ENCODE measurements around the gene NOTCH1. TPM values are rescaled to one million over a fixed set of nuclear protein-coding genes. Genes with fewer than 3 reads are reported as not detected.

Gene NOTCH1
- total RNA-seq, 4 donors from 2014 or later: 48.6 to 90.6 (median 58.8) TPM

DNA sequence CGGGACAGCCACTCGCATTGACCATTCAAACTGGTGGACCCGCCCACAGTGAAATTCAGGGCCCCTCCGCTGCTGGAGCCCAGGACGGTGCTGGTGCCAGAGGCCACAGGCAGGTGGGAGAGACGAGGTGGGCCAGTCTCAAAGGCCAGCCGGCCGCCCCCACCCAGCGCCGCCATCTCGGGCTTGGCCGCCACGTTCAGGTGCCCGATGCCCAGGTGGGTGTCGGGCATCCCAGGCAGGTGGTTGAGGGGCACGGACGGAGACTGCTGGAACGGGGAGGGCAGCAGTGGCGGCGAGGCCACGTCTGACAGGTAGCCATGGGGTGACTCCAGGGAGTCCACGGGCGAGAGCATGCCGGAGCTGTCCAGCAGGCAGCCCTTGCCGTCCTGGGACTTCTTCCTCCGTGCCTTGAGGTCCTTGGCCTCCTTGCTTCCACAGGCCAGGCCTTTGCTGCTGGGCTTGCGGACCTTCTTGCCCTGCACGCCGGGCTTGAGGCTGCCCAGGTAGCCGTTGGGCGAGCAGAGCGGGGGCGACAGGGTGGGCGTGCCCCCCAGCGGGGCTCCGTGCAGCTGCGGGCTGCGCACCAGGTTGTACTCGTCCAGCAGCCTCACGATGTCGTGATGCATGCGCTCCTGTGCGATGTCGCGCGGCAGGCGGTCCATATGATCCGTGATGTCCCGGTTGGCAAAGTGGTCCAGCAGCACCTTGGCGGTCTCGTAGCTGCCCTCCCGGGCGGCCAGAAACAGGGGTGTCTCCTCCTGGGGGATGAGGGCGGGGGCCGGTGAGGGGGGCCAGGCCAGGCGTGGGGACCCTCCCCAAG lies 48.8 kb downstream of the NOTCH1 start:
- DNase-seq (ENCODE audit: extremely low spot score): no peak
- TF ChIP-seq POLR2A (IDR thresholded peaks at IDR 0.05; ENCODE audit: low read depth) (no peak), POLR2AphosphoS5 (IDR thresholded peaks at IDR 0.05) (no peak), EP300 (IDR thresholded peaks at IDR 0.05) (no peak)
- TF ChIP-seq, protein P1, sequence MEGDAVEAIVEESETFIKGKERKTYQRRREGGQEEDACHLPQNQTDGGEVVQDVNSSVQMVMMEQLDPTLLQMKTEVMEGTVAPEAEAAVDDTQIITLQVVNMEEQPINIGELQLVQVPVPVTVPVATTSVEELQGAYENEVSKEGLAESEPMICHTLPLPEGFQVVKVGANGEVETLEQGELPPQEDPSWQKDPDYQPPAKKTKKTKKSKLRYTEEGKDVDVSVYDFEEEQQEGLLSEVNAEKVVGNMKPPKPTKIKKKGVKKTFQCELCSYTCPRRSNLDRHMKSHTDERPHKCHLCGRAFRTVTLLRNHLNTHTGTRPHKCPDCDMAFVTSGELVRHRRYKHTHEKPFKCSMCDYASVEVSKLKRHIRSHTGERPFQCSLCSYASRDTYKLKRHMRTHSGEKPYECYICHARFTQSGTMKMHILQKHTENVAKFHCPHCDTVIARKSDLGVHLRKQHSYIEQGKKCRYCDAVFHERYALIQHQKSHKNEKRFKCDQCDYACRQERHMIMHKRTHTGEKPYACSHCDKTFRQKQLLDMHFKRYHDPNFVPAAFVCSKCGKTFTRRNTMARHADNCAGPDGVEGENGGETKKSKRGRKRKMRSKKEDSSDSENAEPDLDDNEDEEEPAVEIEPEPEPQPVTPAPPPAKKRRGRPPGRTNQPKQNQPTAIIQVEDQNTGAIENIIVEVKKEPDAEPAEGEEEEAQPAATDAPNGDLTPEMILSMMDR (IDR thresholded peaks at IDR 0.05): no peak
- Histone ChIP-seq H3K27ac (replicated peaks in 1 of 4) (no peak overlapping the region), H3K4me3 (no peak overlapping the region), H3K36me3 (peaks cover 63 to 76% (median 74%) of the 10 kb centered on the region in 4 donors), H3K9me3 (no peaks in the 10 kb centered on the region), H3K4me1 (peaks cover 14 to 30% (median 23%) of the 10 kb centered on the region in 4 donors), H3K27me3 (no peaks in the 10 kb centered on the region)
- intact Hi-C loops (cut with DNase I): no loop called here
- WGBS: 89% methylated on average over 45 of the region's 56 CpGs

DNA sequence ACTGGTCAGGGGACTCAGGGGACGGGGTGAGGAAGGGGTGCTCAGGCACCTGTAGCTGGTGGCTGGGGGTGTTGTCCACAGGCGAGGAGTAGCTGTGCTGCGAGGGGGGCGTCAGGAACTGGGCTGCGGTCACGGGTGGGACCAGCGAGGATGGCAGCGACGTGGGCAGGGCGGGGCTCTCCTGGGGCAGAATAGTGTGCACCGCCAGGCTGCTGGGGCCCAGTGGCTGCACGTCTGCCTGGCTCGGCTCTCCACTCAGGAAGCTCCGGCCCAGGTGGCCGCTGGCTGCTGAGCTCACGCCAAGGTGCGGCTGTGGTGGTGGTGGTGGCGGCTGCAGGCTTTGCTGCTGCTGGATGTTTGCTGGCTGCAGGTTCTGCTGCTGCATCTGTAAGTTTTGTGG lies 49.7 kb downstream of the NOTCH1 start:
- intact Hi-C loops (cut with DNase I): no loop called here
- H3K9me3 ChIP-seq: no peaks in the 10 kb centered on the region
- H3K27ac ChIP-seq (replicated peaks in 1 of 4): no peak overlapping the region
- WGBS: 74% methylated on average over 8 of the region's 18 CpGs
- no peaks in the 10 kb centered on the region for H3K27me3 ChIP-seq
- DNase-seq (ENCODE audit: extremely low spot score): no peak
- no peak overlapping the region for H3K4me3 ChIP-seq
- TF ChIP-seq POLR2AphosphoS5 (IDR thresholded peaks at IDR 0.05) (no peak), EP300 (IDR thresholded peaks at IDR 0.05) (no peak), POLR2A (IDR thresholded peaks at IDR 0.05; ENCODE audit: low read depth) (no peak)
- TF ChIP-seq, protein P1 (IDR thresholded peaks at IDR 0.05): no peak
- H3K4me1 ChIP-seq: peaks cover 14 to 30% (median 23%) of the 10 kb centered on the region in 4 donors
- H3K36me3 ChIP-seq: peaks cover 55 to 68% (median 66%) of the 10 kb centered on the region in 4 donors

DNA sequence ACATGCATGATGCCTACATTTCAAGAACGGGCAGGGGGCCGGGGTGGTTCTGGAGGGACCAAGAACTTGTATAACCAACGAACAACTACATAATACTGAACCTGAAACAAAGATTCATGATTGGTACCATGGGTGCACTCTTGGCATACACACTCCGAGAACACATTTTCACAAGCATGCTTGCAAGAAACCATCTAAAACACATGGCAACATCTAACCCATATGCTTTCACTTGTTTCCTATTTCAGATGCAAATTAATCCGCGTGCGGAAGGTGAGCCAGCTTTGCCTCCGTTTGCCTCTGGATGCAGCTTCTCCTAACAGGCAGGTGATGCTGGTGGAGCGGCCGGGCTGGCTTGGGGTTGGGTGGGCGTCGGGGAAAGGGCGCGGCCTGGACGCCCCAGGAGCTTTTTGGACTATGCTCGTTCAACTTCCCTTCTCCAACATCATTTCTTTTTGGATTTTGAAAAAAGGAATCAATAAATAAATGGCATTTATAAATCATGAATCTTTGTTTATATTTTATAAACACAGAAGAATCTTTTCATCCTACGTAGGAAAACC lies 50.5 kb downstream of the NOTCH1 start:
- TF ChIP-seq POLR2AphosphoS5 (IDR thresholded peaks at IDR 0.05): no peak
- TF ChIP-seq, protein P1 (IDR thresholded peaks at IDR 0.05): no peak
- no peak for TF ChIP-seq POLR2A (IDR thresholded peaks at IDR 0.05; ENCODE audit: low read depth)
- TF ChIP-seq EP300 (IDR thresholded peaks at IDR 0.05): no peak
- no peak for DNase-seq (ENCODE audit: extremely low spot score)
- Histone ChIP-seq H3K9me3 (no peaks in the 10 kb centered on the region), H3K27ac (replicated peaks in 1 of 4) (no peak overlapping the region), H3K4me1 (peaks cover 14 to 30% (median 23%) of the 10 kb centered on the region in 4 donors), H3K27me3 (no peaks in the 10 kb centered on the region), H3K4me3 (no peak overlapping the region), H3K36me3 (peaks cover 46 to 59% (median 57%) of the 10 kb centered on the region in 4 donors)
- 81% methylated on average over 17 of the region's 17 CpGs for WGBS
- intact Hi-C loops (cut with DNase I): no loop called here

DNA sequence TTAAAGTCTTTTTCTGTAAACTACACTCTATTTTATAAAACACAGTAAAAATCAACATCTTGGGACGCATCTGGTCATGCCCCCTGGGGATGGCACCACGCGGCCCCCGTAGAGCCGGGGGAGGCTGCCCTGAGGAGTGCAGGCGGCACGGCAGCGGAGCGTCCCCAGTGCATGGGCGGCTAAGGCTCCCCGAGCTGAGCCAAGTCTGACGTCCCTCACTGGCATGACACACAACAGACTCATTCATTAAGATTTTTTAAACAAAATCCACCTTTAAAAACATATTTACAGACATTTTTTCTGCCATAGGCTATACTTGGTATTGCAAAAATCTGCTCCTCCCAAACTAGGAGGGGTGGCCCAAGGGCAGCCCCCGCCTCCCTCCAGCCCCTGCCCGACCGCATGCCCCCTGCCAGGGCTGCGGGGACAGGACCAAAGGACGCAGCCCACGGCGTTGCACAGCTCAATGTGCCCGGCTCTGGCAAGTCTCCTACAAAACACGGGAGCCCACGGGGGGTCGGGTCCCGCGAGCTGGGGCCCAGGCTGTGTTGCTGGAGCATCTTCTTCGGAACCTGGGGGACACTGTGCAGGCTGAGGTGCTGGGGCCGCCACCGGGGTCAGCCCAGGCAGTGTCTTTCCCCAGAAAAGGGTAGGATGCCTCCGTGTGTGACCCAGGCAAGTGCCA lies 51.2 kb downstream of the NOTCH1 start:
- H3K27ac ChIP-seq (replicated peaks in 1 of 4): peak overlapping the region in 2 of 4 donors; percentile 3 to 13
- H3K27me3 ChIP-seq: no peaks in the 10 kb centered on the region
- DNase-seq (ENCODE audit: extremely low spot score): no peak
- intact Hi-C loops (cut with DNase I): no loop called here
- 69% methylated on average over 29 of the region's 29 CpGs for WGBS
- TF ChIP-seq POLR2A (IDR thresholded peaks at IDR 0.05; ENCODE audit: low read depth) (no peak), EP300 (IDR thresholded peaks at IDR 0.05) (no peak), POLR2AphosphoS5 (IDR thresholded peaks at IDR 0.05) (no peak)
- TF ChIP-seq, protein P1 (IDR thresholded peaks at IDR 0.05): no peak
- H3K4me3 ChIP-seq: no peak overlapping the region
- no peaks in the 10 kb centered on the region for H3K9me3 ChIP-seq
- peaks cover 40 to 53% (median 51%) of the 10 kb centered on the region in 4 donors for H3K36me3 ChIP-seq
- peaks cover 14 to 30% (median 23%) of the 10 kb centered on the region in 4 donors for H3K4me1 ChIP-seq
